Vagina (tissue), 2 donors: ENCODE measurements around the gene NUB1.
A peak's percentile ranks its signal among the peaks of the same experiment; 100 is the strongest.

ENCODE experiments used
- POLR2A ChIP-seq, 2 donors: fragments of 450-650 bp; IDR thresholded peaks; one replicate each; pipeline ENCODE4 v1.6.1; 2017; ENCODE audit warnings: antibody characterized with exemption in 2 of 2, mild to moderate bottlenecking in 2 of 2, moderate library complexity in 2 of 2
- TF ChIP-seq, protein P1 (sequence below), 3 experiments: fragments of 450-650 bp in 2 of 3; fragments of 200-600 bp in 1 of 3; sonication (generic) in 1 of 3; IDR thresholded peaks; one replicate each; pipeline ENCODE4 v1.5.1; 2017 to 2019; ENCODE audit warnings: antibody characterized with exemption in 3 of 3, mild to moderate bottlenecking in 2 of 3, moderate library complexity in 2 of 3

DNA sequence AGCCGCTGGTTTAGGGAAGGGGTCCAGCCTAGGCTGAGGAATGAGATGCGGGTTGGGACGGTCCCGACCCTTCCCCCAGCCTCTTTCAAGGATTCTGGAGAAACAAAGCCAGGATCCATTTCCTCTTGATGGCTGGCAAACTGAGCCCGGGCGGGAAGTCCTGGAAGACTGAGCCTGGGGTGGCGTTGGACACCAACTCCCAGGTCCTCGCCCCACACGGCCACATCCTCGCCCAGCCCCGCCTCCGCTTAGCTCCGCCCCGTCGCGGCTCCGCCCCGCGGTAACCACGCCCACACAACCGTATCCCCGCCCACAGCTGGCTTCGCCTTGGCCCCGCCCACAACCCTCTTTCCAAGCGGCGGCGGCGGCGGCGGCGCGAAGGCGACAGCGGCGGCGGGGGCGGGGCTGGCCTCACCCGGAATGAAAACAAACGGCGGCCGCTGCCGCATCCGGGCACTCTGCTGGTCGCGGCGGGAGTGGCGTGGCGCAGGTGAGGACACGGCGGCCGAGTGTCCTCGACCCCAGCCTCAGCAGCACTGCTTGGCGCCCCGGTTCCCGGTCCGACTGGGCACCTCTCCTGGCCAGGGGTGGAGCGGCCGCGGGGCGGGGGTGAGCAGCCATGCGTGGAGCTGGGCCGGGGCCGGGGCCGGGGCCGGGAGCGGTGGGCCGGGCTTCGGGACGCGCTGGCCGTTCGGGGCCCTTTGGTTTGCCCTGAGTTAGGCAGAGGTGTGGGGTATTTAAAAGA is at the start of gene NUB1:
- peak in 1 of 2 donors; percentile 41 for TF ChIP-seq POLR2A (IDR thresholded peaks at IDR 0.05)
- TF ChIP-seq, protein P1, sequence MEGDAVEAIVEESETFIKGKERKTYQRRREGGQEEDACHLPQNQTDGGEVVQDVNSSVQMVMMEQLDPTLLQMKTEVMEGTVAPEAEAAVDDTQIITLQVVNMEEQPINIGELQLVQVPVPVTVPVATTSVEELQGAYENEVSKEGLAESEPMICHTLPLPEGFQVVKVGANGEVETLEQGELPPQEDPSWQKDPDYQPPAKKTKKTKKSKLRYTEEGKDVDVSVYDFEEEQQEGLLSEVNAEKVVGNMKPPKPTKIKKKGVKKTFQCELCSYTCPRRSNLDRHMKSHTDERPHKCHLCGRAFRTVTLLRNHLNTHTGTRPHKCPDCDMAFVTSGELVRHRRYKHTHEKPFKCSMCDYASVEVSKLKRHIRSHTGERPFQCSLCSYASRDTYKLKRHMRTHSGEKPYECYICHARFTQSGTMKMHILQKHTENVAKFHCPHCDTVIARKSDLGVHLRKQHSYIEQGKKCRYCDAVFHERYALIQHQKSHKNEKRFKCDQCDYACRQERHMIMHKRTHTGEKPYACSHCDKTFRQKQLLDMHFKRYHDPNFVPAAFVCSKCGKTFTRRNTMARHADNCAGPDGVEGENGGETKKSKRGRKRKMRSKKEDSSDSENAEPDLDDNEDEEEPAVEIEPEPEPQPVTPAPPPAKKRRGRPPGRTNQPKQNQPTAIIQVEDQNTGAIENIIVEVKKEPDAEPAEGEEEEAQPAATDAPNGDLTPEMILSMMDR (IDR thresholded peaks at IDR 0.05) = no peak
